Memory B cell (primary cell): ENCODE measurements around the gene ABCA13.

Source experiments
- ATAC-seq: fragments of 150-1000 bp; cut with Tn5 transposase; 2 replicates; pipeline ENCODE4 v1.10.0; 2021; ENCODE audit warnings: low read depth, mild to moderate bottlenecking, moderate library complexity
- DNase-seq, 2 donors: peaks; one replicate each; pipeline ENCODE4 v3.0.0; 2022; ENCODE audit warnings: low spot score in 2 of 2
- H3K27ac Mint-ChIP-seq: one replicate; pipeline ENCODE4 v1.8.0; 2022; ENCODE audit warnings: mild to moderate bottlenecking, moderate library complexity, mixed read lengths
- H3K27me3 Mint-ChIP-seq: one replicate; pipeline ENCODE4 v1.8.0; 2022; ENCODE audit warnings: mixed read lengths
- H3K36me3 Mint-ChIP-seq: one replicate; pipeline ENCODE4 v1.8.0; 2022; ENCODE audit warnings: mild to moderate bottlenecking, mixed read lengths
- H3K4me1 Mint-ChIP-seq: one replicate; pipeline ENCODE4 v1.8.0; 2022; ENCODE audit warnings: mixed read lengths
- H3K4me3 Mint-ChIP-seq: one replicate; pipeline ENCODE4 v1.8.0; 2022; ENCODE audit warnings: mild to moderate bottlenecking, moderate library complexity, mixed read lengths
- H3K9me3 Mint-ChIP-seq: one replicate; pipeline ENCODE4 v1.8.0; 2022; ENCODE audit warnings: mixed read lengths

ABCA13 gene

GRCh38 chr7:48365010-48365409 lies 193.8 kb downstream of the ABCA13 start:
- Mint-ChIP-seq H3K27ac (no peak overlapping the region), H3K27me3 (no peaks in the 10 kb centered on the region)

GRCh38 chr7:48366096-48366495 lies 194.8 kb downstream of the ABCA13 start:
- DNase-seq (no peak), ATAC-seq (no peak)
- no peaks in the 10 kb centered on the region for H3K4me1 Mint-ChIP-seq
- H3K27ac Mint-ChIP-seq, result no peak overlapping the region
- no peaks in the 10 kb centered on the region for H3K36me3 Mint-ChIP-seq
- H3K27me3 Mint-ChIP-seq, result no peaks in the 10 kb centered on the region
- no peak overlapping the region for H3K4me3 Mint-ChIP-seq
- H3K9me3 Mint-ChIP-seq, result peaks cover 6% of the 10 kb centered on the region

More at GRCh38 chr7:48365010-48365409, 193.8 kb downstream of the ABCA13 start:
- Mint-ChIP-seq H3K4me3 (no peak overlapping the region), H3K36me3 (no peaks in the 10 kb centered on the region), H3K4me1 (no peaks in the 10 kb centered on the region), H3K9me3 (peaks cover 2% of the 10 kb centered on the region)
- ATAC-seq (no peak), DNase-seq (no peak)

- H3K27me3 Mint-ChIP-seq, result no peaks in the 10 kb centered on the region
- H3K4me3 Mint-ChIP-seq, result no peak overlapping the region
- ATAC-seq, result no peak
- H3K27ac Mint-ChIP-seq, result no peak overlapping the region
- no peaks in the 10 kb centered on the region for H3K4me1 Mint-ChIP-seq
- peaks cover 2% of the 10 kb centered on the region for H3K9me3 Mint-ChIP-seq
- no peak for DNase-seq
- H3K36me3 Mint-ChIP-seq, result no peaks in the 10 kb centered on the region
Observed at GRCh38 chr7:48376263-48376662, 205.0 kb downstream of the ABCA13 start.

- Mint-ChIP-seq H3K9me3 (no peaks in the 10 kb centered on the region), H3K4me1 (no peaks in the 10 kb centered on the region), H3K27me3 (no peaks in the 10 kb centered on the region), H3K27ac (no peak overlapping the region), H3K36me3 (no peaks in the 10 kb centered on the region), H3K4me3 (no peak overlapping the region)
- DNase-seq (no peak), ATAC-seq (no peak)
Observed at GRCh38 chr7:48380921-48381320, 209.7 kb downstream of the ABCA13 start.

GRCh38 chr7:48381571-48381970 lies 210.3 kb downstream of the ABCA13 start:
- DNase-seq, result no peak
- H3K4me3 Mint-ChIP-seq, result no peak overlapping the region
- ATAC-seq, result no peak
- H3K4me1 Mint-ChIP-seq, result no peaks in the 10 kb centered on the region
- H3K9me3 Mint-ChIP-seq, result no peaks in the 10 kb centered on the region
- H3K27me3 Mint-ChIP-seq, result no peaks in the 10 kb centered on the region
- no peaks in the 10 kb centered on the region for H3K36me3 Mint-ChIP-seq
- H3K27ac Mint-ChIP-seq, result no peak overlapping the region

GRCh38 chr7:48384180-48384752 lies 213.0 kb downstream of the ABCA13 start:
- no peak overlapping the region for H3K27ac Mint-ChIP-seq
- no peak for ATAC-seq

DNA sequence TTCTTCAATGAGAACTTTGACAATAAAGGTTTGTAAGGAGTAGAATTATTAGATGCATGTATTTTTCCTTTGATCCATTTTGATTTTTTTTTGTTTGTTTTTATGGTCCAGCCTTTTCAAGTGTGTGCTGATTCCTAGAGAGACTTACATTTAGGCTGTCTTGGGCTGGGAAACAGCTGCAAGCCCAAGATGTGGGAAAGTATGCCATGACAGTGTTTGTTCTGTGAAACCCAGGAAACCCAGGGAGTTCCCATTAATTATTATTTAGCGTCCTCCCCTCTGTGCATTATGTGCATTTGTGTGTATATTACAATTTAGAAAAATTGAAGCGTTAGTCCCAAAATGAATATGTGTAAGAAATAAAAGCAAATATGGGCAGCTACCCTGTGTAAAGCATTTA lies 216.7 kb downstream of the ABCA13 start:
- Mint-ChIP-seq H3K9me3 (no peaks in the 10 kb centered on the region), H3K27ac (no peak overlapping the region), H3K4me1 (no peaks in the 10 kb centered on the region), H3K27me3 (no peaks in the 10 kb centered on the region), H3K36me3 (no peaks in the 10 kb centered on the region), H3K4me3 (no peak overlapping the region)
- DNase-seq (no peak), ATAC-seq (no peak)

More at GRCh38 chr7:48384180-48384752, 213.0 kb downstream of the ABCA13 start:
- Mint-ChIP-seq H3K27me3 (no peaks in the 10 kb centered on the region), H3K9me3 (no peaks in the 10 kb centered on the region), H3K4me3 (no peak overlapping the region), H3K36me3 (no peaks in the 10 kb centered on the region), H3K4me1 (no peaks in the 10 kb centered on the region)
- no peak for DNase-seq

DNA sequence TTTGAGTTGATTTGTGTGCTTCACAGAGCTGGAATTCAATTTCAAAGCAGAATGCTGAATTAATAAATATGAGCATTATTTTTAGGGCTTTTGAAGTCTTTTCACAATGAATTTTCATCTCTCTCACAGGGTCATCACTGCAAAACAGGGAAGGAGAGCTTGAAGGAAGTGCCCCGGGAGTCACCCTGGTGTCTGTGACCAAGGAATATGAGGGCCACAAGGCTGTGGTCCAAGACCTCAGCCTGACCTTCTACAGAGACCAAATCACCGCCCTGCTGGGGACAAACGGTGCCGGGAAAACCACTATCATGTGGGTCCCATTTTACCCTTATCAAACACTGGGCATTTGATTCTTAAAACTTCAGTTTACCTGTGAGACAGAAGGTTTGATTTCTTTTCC lies 217.7 kb downstream of the ABCA13 start:
- H3K27me3 Mint-ChIP-seq, result no peaks in the 10 kb centered on the region
- DNase-seq (no peak), ATAC-seq (no peak)
- H3K4me3 Mint-ChIP-seq, result no peak overlapping the region
- no peak overlapping the region for H3K27ac Mint-ChIP-seq
- no peaks in the 10 kb centered on the region for H3K4me1 Mint-ChIP-seq
- no peaks in the 10 kb centered on the region for H3K9me3 Mint-ChIP-seq
- H3K36me3 Mint-ChIP-seq, result no peaks in the 10 kb centered on the region

DNA sequence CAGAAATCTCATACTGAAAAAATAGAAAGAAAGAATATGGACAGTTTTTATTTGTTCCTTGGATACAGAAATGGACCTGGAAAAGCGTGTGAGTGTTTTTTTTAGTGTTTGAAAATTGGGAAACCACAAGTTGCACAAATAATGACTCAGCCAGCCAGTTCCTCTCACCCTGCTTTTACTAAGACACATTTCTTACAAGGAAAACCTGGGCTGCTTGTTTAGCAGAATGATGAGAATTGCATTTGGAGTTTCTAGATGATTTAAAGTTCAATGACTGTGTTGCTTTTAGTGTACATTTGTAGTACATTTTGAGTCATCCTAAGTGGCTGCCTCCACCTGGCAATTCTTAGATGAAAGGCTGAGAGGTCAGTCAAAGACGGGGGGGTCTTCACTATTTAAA lies 218.7 kb downstream of the ABCA13 start:
- Mint-ChIP-seq H3K27me3 (no peaks in the 10 kb centered on the region), H3K27ac (no peak overlapping the region), H3K36me3 (no peaks in the 10 kb centered on the region), H3K4me1 (no peaks in the 10 kb centered on the region), H3K9me3 (no peaks in the 10 kb centered on the region), H3K4me3 (no peak overlapping the region)
- no peak for ATAC-seq
- no peak for DNase-seq

DNA sequence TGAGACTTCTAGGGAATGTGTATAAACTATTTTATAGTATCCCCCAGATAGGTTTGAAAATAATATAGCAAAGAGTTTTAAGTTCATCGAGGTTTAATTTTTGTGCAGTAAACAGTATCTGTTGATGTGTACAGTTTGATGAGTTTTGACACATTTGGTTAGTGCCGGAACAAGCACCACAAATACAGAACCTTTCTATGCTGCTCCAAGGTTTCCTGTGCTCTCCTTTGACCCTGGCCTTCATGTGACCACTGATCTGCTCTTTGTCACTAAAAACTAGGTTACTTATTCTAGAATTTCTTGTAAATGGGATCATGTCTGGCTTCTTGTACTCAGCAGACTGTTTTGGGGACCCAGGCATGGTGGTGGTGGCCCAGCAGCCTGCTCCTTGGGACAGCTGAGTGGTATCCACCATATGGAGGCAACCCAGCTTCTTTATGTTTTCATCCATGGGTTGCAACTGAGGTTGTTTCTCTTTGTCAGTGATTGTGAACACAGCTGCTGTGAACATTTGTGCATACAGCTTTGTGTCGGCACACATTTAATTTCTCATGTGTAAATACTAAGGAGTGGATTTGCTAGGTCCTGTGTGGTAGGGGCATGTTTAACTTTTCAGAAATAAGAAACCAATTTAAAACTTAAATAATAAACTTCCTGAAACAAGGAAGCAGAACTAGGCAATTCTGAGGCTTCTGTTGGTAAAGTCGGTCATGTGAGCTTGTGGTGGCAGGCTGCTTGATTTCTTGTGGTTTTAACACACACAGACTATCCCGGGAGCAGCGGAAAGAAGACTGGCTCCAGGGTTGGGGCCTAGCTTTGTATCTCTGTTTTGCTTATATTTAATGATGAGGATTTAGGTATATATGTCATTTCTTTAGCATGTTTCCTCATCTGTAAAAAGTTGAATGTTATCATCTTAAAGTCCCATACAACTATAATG lies 219.4 kb downstream of the ABCA13 start:
- DNase-seq (no peak), ATAC-seq (no peak)
- no peaks in the 10 kb centered on the region for H3K4me1 Mint-ChIP-seq
- H3K36me3 Mint-ChIP-seq, result no peaks in the 10 kb centered on the region
- H3K27ac Mint-ChIP-seq, result no peak overlapping the region
- no peak overlapping the region for H3K4me3 Mint-ChIP-seq
- H3K9me3 Mint-ChIP-seq, result no peaks in the 10 kb centered on the region
- H3K27me3 Mint-ChIP-seq, result no peaks in the 10 kb centered on the region

- H3K9me3 Mint-ChIP-seq, result no peaks in the 10 kb centered on the region
- ATAC-seq, result no peak
- DNase-seq, result no peak
- H3K4me1 Mint-ChIP-seq, result no peaks in the 10 kb centered on the region
- H3K36me3 Mint-ChIP-seq, result no peaks in the 10 kb centered on the region
- no peaks in the 10 kb centered on the region for H3K27me3 Mint-ChIP-seq
- H3K27ac Mint-ChIP-seq, result no peak overlapping the region
- no peak overlapping the region for H3K4me3 Mint-ChIP-seq
Observed at GRCh38 chr7:48398191-48398590, 226.9 kb downstream of the ABCA13 start.

DNA sequence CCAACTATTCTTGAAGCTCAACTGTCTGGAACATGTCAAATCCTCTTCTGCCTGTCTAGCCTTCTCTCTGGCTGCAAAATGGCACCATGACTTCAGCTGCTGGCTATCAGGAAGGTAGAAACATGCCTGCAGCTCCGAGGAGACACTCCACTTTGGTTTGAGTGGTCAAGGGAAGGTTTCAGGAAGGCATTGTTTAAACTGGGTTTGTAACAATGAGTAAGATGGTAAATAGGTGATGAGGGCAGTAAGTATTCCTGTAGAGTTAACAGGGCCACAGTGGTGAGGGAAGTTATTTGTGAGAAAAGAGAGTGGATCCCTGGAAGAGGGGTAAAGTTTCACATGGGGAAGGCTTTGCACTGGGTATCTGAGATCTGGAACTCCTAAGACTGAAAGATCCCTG lies 231.5 kb downstream of the ABCA13 start:
- Mint-ChIP-seq H3K27ac (no peak overlapping the region), H3K27me3 (no peaks in the 10 kb centered on the region), H3K4me3 (no peak overlapping the region), H3K36me3 (no peaks in the 10 kb centered on the region), H3K4me1 (no peaks in the 10 kb centered on the region), H3K9me3 (no peaks in the 10 kb centered on the region)
- DNase-seq (no peak), ATAC-seq (no peak)

- DNase-seq (no peak), ATAC-seq (no peak)
- H3K27me3 Mint-ChIP-seq, result no peaks in the 10 kb centered on the region
- no peaks in the 10 kb centered on the region for H3K4me1 Mint-ChIP-seq
- no peak overlapping the region for H3K27ac Mint-ChIP-seq
- no peak overlapping the region for H3K4me3 Mint-ChIP-seq
- peaks cover 1% of the 10 kb centered on the region for H3K9me3 Mint-ChIP-seq
- H3K36me3 Mint-ChIP-seq, result peaks cover 2% of the 10 kb centered on the region
Observed at GRCh38 chr7:48408731-48409130, 237.5 kb downstream of the ABCA13 start.

- Mint-ChIP-seq H3K4me1 (no peaks in the 10 kb centered on the region), H3K4me3 (no peak overlapping the region), H3K9me3 (peaks cover 1% of the 10 kb centered on the region), H3K36me3 (peaks cover 2% of the 10 kb centered on the region), H3K27ac (no peak overlapping the region), H3K27me3 (no peaks in the 10 kb centered on the region)
- no peak for DNase-seq
- ATAC-seq, result no peak
Observed at GRCh38 chr7:48411619-48412018, 240.4 kb downstream of the ABCA13 start.
